DLD1 (cell line): ENCODE data around the gene FEZF2.

Source experiments
- in situ Hi-C: cut with HindIII; loops from 2 replicates; pipeline ENCODE4 v1.10.0; 2017; ENCODE audit warnings: low sequenced_read_pairs

Gene FEZF2

GRCh38 chr3:62332835-62333244, 40.5 kb downstream of the FEZF2 start:
- in situ Hi-C loops = no loop called here

DNA sequence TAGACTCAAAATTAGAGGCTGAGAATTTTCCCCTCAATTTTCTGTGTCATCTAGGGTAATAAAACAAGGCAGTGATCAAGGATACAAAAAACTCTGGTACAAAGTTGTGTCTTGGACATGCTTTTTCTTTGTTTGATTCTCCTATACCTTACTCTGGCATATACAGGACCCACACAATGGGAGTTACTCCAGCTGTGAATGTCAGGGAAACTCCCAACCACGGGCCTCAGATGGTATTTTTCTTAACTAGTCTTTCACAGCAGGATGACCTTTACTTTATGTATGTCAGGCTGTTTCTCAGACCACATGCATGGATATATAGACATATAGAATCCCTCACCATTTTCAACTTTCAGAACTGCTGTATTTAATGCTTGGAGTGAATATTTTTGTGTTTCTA, 41.3 kb downstream of the FEZF2 start:
- in situ Hi-C loops = no loop called here

DNA sequence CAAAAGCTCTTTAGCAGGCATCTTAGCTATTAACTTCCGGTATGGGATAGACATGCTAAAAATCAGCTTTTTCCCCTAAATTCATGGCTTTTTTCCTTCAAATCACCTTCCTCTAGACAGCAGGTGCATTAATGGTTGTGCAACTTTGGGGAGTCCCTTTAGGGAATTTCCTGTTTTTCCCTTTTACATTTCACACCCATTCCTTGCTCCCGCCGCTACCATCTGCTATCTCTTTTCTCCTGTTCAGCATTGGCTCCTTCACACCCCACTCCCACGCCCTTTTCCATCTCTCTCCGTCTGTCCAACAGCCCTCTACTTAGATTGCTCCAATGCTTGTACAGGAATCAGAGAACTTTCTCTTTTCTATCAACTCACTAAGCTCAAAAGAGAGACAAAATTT, 43.4 kb downstream of the FEZF2 start:
- in situ Hi-C loops = no loop called here

DNA sequence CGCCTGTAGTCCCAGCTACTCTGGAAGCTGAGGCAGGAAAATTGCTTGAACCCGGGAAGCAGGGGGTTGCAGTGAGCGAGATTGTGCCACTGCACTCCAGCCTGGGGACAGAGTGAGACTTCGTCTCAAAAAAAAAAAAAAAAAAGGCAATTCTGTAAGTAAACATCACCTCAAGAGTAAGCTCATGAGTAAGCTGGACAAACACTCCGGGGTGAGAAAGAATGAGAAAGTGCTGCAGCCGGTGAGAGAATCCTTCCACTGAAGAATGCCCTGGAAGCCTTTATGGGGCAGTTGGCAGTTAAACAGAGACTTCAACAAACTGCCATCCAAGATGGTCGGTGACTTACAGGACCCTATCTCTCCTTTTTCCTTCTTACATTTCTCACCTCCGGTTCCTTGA, 47.5 kb downstream of the FEZF2 start:
- in situ Hi-C loops = no loop called here

DNA sequence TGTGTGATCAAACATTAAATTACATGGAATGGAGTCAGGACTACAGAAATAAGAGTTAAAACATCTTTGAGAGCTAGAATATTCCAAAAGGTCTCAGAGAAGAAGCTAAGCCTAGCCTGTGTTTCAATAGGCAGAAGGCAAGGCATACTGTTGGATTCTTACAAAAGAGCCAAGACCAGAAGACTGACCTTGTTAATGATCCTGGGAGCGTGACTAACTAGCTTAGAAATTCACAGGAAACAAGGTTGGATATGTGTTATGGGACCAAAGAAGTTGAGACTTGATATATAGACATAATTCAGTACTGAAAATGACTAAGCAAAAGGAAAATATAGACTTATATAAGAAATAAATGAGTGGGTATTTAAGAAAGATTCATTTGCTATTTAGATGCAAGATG, 50.1 kb downstream of the FEZF2 start:
- in situ Hi-C loops = no loop called here
